Adipose tissue (tissue), 3 donors: Measurements from ENCODE around the gene ZNF608. TPM values are rescaled to one million over a fixed set of nuclear protein-coding genes. Genes with fewer than 3 reads are reported as not detected.

ENCODE experiments used
- H3K27ac ChIP-seq: one replicate; pipeline ENCODE4 v1.5.1; 2013; ENCODE audit warnings: low read depth, low read length
- WGBS, 3 donors: extraction: QIAGEN DNeasy Blood & Tissue Kit; methylation state at CpG; one replicate each; pipeline ENCODE4 v1.1.7; 2013; 5-methylcytosine and 5-hydroxymethylcytosine counted together
- polyA plus RNA-seq, 3 donors: library from polyadenylated mRNA; stranded (reverse); fragments of 200-250 nt; gene quantifications; one replicate each; pipeline ENCODE4 v1.2.3, GENCODE V29; 2013
- donor health status: healthy with polysubstance abuse.
- donor health status: Bipolar disorder and iron deficiency.
- donor health status: healthy.

ZNF608 gene
- polyA plus RNA-seq, result 10 to 100 TPM in 2 of 3 donors, 1 to 10 TPM in 1; 6.0 to 11.7 (median 11.0) TPM

DNA sequence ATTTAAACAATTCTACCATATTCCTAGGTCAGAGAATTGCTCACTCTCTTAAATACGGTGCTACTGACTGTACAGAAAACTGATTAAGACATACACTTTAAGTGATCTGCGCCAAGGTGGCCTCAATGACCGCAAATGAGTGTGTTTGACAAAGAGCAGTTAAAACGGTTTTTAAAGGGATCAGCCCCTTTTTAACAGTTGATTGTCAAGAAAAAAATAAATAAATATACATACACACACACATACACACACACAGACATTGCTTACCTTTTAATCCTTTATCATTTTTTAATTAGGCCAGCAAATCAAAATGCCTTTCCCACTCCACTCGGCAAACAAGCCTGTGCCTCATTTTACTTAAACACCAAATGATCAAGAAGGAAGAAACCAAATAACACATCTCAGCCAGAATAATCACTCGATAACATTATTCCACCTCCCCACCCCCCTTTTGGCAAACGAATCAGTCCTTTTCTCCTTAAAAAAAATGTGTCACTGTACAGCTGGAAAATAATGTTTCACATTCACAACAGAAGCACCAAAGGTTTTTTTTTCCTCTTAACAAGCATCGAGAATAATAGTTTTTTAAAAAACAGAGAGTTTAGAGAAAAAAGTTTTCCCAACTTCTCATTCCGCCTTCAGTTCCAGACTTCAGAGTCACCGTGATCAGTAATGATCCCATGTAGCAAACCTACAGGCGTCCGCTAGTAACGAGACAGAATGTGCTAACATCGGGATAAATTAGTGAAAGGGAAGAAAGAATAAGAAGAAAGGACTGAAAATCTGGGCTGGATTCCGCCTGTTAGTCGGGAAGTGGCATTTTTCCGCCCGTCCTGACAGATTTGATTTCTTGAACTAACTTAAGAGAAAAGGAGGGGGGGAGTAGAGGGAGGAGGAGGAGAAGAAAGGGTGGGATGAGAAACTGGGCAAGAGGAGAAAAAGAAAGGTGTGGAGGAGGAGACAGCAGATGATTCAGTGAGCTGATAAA, at the start of gene ZNF608:
Gene ZNF608, minus strand, starts transcription at position 712 of the 988 bp plus-strand sequence. CDS start 1,650 bp downstream, outside the sequence.
- 1 to 4% (median 4%) methylated on average over 18 of the region's 18 CpGs for WGBS, 3 donors
- H3K27ac ChIP-seq, result peak within 1 kb of the TSS; percentile 0

DNA sequence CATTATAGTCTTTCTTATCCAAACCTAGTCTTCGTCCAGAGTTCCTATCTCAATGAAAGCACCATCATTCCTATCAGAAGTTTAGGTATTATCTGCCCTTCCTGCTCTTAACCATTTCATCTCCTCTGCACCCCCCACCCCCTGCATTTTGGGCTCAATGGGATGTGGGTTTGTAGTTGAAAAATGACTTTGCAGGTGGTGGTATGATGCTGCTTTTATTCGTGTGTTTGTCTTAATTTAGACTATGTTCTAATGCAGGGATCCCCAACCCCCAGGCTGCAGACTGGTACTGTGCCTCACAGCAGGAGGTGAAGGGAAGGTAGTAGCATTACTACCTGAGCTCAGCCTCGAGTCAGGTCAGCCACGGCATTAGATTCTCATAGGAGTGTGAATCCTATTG, 49.4 kb upstream of the ZNF608 start:
- WGBS, 3 donors, result 83 to 86% (median 85%) methylated on average over 4 of the region's 4 CpGs
- no peak overlapping the region for H3K27ac ChIP-seq

DNA sequence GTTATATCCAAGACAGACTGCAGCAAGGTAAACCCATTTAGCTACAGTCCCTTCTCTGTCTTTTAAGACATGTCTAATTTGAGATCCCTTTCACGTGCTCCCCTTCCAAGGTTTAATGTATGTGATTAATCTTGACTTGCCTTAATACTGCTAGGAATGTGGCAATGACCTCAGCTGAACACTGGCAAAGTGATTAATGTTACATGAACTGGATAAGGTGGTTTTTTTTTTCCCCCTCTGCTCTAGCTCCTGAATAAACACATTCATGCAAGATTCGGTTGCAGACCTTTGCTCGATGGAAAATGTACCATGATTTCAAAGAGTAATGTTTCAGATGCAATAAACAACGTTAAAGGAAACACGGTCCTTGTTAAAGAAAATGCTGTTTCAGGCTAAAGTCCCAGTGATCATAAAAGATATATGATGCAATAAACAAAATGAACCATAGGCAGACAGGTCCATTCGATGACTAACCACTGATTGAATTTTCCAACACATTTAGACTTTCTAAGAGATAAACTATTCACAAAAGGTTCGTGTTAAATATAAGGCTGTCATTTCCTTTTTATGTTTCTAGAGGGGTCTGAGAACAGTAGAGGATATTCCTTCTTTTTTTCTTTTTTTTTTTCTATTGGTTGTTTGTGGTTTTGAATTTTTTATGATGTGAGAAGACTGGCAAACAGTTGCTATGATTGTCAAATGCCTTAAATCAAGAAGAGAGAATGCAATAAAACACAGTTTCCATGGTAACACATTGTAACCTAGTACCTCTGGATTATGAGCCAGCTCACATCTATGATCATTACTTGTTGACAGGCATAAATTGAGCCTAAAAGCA, 44.7 kb upstream of the ZNF608 start:
- WGBS, 3 donors, result 17 to 64% (median 61%) methylated on average over 7 of the region's 7 CpGs

GRCh38 chr5:124790301-124790894, 44.0 kb upstream of the ZNF608 start:
- no peak overlapping the region for H3K27ac ChIP-seq
- 82 to 85% (median 84%) methylated on average over 3 of the region's 3 CpGs for WGBS, 3 donors

More for the DNA sequence above, 44.7 kb upstream of the ZNF608 start:
- H3K27ac ChIP-seq, result no peak overlapping the region

GRCh38 chr5:124789104-124789605, 42.7 kb upstream of the ZNF608 start:
- no peak overlapping the region for H3K27ac ChIP-seq
- WGBS, 3 donors, result 87 to 93% (median 91%) methylated on average over 4 of the region's 4 CpGs

GRCh38 chr5:124783794-124784193, 37.4 kb upstream of the ZNF608 start:
- H3K27ac ChIP-seq, result no peak overlapping the region
- 54 to 85% (median 66%) methylated on average over 2 of the region's 2 CpGs for WGBS, 3 donors

GRCh38 chr5:124783285-124783684, 36.8 kb upstream of the ZNF608 start:
- 96 to 100% (median 100%) methylated on average over 3 of the region's 3 CpGs for WGBS, 3 donors
- no peak overlapping the region for H3K27ac ChIP-seq

DNA sequence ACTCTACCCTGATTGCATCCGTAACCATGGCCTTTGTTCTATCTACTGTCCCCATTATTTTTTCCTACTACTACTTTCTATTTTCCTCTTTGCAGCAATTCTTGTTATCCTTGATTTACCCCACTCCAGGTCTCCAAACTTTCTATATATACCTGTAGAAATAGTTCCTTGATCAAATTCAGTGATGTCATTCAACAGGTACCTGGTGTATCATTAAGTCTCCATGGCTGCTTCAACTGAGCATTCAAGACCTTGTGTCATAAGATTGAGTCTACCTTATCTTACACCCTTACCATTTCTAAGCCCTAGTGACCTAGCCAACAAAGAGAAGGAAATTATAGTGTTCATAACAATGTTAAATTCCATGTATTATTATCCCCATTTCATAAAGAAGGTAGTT, 35.8 kb upstream of the ZNF608 start:
- WGBS, 3 donors, result 94 to 100% (median 100%) methylated on average over 1 of the region's 1 CpG

DNA sequence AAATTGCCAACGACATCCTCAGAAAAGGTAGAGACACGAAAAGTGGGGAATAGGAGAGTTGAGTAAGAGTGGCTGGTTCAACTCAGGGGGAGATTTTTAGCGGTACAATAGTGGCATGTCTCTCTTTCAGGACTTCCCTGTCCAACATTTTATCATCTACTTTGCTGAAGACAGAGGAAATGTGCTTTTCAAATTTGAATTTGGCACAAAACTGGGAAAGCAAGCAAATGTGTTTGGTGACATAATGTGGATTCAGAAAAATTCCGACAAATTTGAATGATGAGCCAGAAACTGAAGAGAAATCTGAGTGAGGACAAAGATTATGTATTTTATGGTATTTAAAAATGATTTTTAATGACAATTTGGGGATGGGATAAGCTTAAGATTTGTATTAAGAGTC, 33.6 kb upstream of the ZNF608 start:
- 92 to 93% (median 93%) methylated on average over 4 of the region's 4 CpGs for WGBS, 3 donors

More for the DNA sequence above, 35.8 kb upstream of the ZNF608 start:
- no peak overlapping the region for H3K27ac ChIP-seq

DNA sequence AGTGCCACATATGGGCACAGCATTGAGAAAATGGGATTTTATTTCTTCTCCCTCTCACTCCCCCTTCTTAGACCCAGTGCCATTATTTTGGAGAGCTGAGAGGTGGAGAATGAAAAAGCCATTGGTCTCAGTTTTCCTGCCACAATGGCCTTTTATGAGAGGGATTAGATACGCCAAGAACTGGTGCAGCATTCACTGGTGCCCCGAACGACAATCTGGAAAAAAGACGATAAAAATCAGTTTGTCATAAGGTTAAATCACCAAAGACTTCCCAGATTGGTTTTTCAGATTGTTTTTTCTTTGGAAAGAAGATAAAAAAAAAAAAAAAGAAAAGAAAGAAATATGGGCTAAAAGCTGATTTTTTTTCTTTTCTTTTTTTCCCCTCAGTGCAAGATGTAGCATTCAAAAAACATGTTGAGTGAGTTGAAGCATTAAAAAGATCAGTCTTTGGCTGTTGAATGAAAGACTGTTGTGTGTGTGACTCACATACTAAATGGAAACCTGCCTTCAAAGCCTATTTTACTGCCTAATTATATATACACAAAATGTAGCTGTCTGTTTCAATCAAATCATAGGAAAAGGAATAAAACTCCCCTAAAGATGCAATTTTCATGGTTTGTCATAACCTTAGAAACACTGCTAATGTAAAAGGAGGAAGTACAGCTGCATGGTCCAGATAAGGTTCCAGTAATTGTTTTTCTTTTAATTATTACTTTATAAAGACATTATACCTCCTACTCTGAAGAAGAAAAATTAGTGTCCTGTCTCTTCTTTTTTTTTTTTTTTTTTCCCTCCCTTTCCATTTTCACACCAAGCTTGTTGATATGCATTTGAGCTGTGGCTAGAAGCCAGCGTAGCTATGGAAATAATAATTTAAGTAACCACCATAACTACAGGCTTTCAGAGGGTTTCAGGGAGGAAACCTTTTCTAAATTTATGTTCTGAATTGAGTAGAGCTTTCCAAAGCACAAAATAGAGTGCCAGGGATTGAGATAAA, 27.2 kb upstream of the ZNF608 start:
- no peak overlapping the region for H3K27ac ChIP-seq
- 69 to 92% (median 77%) methylated on average over 5 of the region's 5 CpGs for WGBS, 3 donors

More for the DNA sequence above, 33.6 kb upstream of the ZNF608 start:
- H3K27ac ChIP-seq, result no peak overlapping the region

- no peak overlapping the region for H3K27ac ChIP-seq
- 85 to 89% (median 87%) methylated on average over 1 of the region's 1 CpG for WGBS, 3 donors
Measured at GRCh38 chr5:124772457-124773200, 26.2 kb upstream of the ZNF608 start.

DNA sequence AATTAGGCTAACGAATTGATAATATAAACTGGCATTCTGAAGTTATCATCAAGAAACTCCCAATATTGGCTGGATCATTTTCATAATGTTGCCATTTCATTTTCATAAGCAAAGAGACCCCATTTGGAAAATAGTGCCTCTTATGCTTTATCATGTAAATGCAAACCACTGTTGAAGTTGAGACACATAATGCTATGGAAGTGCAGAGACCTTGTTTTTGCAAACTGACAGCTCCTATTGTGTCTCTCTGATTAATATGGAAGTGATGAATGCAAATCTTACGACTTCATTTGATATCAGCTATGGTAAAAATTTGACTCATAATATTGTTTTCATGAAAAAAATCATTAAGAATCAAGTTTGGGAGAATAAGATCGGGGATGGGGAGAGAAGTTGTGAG, 25.3 kb upstream of the ZNF608 start:
- WGBS, 3 donors, result 93 to 94% (median 94%) methylated on average over 3 of the region's 3 CpGs
- no peak overlapping the region for H3K27ac ChIP-seq

GRCh38 chr5:124764992-124765611, 18.7 kb upstream of the ZNF608 start:
- no peak overlapping the region for H3K27ac ChIP-seq
- 15 to 36% (median 35%) methylated on average over 3 of the region's 3 CpGs for WGBS, 3 donors

- no peak overlapping the region for H3K27ac ChIP-seq
- WGBS, 3 donors, result 61 to 95% (median 90%) methylated on average over 1 of the region's 1 CpG
Measured at GRCh38 chr5:124764585-124764984, 18.1 kb upstream of the ZNF608 start.

GRCh38 chr5:124761010-124761409, 14.6 kb upstream of the ZNF608 start:
- H3K27ac ChIP-seq, result no peak overlapping the region
- WGBS, 3 donors, result 89 to 94% (median 89%) methylated on average over 4 of the region's 4 CpGs

DNA sequence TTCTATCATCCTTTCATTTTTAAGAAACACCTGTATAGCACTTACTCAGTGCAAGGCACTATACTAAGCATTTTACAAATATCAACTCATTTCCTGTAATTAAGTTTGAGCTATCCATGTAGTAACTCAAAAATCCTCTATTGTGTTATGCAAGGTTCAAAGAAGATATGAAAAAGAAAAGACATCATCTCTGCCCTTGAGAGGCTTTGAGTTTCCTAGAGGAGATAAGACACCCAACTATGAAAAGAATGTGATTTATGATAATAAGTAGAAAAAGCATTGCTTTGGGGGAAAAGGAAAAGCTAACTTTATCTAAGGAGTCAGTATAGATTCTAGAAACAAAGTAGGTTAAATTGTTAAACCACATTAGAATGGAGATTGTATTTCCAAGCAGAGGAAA, 14.2 kb upstream of the ZNF608 start:
- no peak overlapping the region for H3K27ac ChIP-seq
